ENCODE measurements around the gene TMEM200B. TPM values are rescaled to one million over a fixed set of nuclear protein-coding genes. Genes with fewer than 3 reads are reported as not detected.

Gene TMEM200B
- total and polyA plus RNA-seq, 4 donors = 1.9 to 10.5 (median 4.7) TPM

- Histone ChIP-seq H3K36me3 (ENCODE audit: control insufficient read depth in 4 of 4, insufficient read depth in 4 of 4, low read length in 4 of 4) (peaks cover 12 to 30% (median 21%) of the 10 kb centered on the region in 4 donors), H3K27ac (ENCODE audit: low read depth in 1 of 2, low read length in 1 of 2) (no peak overlapping the region), H3K4me1 (ENCODE audit: control insufficient read depth in 5 of 5, insufficient read depth in 5 of 5, low read length in 5 of 5) (peaks cover 0 to 8% (median 0%) of the 10 kb centered on the region in 5 donors), H3K9me3 (ENCODE audit: control insufficient read depth in 4 of 4, insufficient read depth in 3 of 4, low read length in 3 of 4) (no peaks in the 10 kb centered on the region), H3K9ac (ENCODE audit: insufficient read depth in 1 of 2, low read length in 2 of 2) (no peak overlapping the region), H3K4me3 (no peak overlapping the region), H3K27me3 (ENCODE audit: control insufficient read depth in 3 of 3, insufficient read depth in 3 of 3, low read length in 2 of 3) (no peaks in the 10 kb centered on the region)
- DNase-seq (no peak), ATAC-seq (ENCODE audit: insufficient read depth, low FRiP score) (no peak)
- no peak for TF ChIP-seq CTCF (IDR thresholded peaks at IDR 0.05; ENCODE audit: control extremely low read depth, extremely low read depth)
- 95 to 96% methylated on average over 4 of the region's 4 CpGs for WGBS, 2 donors
These were observed 40.9 kb upstream of the TMEM200B start for GRCh38 chr1:29164588-29164987.

- no peak overlapping the region for H3K4me3 ChIP-seq
- H3K9me3 ChIP-seq (ENCODE audit: control insufficient read depth in 4 of 4, insufficient read depth in 3 of 4, low read length in 3 of 4) = no peaks in the 10 kb centered on the region
- no peaks in the 10 kb centered on the region for H3K27me3 ChIP-seq (ENCODE audit: control insufficient read depth in 3 of 3, insufficient read depth in 3 of 3, low read length in 2 of 3)
- H3K36me3 ChIP-seq (ENCODE audit: control insufficient read depth in 4 of 4, insufficient read depth in 4 of 4, low read length in 4 of 4) = peaks cover 15 to 40% (median 29%) of the 10 kb centered on the region in 4 donors
- H3K27ac ChIP-seq (ENCODE audit: low read depth in 1 of 2, low read length in 1 of 2) = no peak overlapping the region
- TF ChIP-seq CTCF (IDR thresholded peaks at IDR 0.05; ENCODE audit: control extremely low read depth, extremely low read depth) = no peak
- no peak overlapping the region for H3K9ac ChIP-seq (ENCODE audit: insufficient read depth in 1 of 2, low read length in 2 of 2)
- ATAC-seq (ENCODE audit: insufficient read depth, low FRiP score) (no peak), DNase-seq (no peak)
- H3K4me1 ChIP-seq (ENCODE audit: control insufficient read depth in 5 of 5, insufficient read depth in 5 of 5, low read length in 5 of 5) = peaks cover 0 to 8% (median 3%) of the 10 kb centered on the region in 5 donors
- 81 to 88% methylated on average over 9 of the region's 9 CpGs for whole genome bisulfite sequencing, 2 donors
These were observed 38.9 kb upstream of the TMEM200B start for GRCh38 chr1:29162476-29163138.

- peaks cover 4 to 12% (median 7%) of the 10 kb centered on the region in 5 donors for H3K4me1 ChIP-seq (ENCODE audit: control insufficient read depth in 5 of 5, insufficient read depth in 5 of 5, low read length in 5 of 5)
- no peak for DNase-seq
- ATAC-seq (ENCODE audit: insufficient read depth, low FRiP score) = no peak
- no peak overlapping the region for H3K27ac ChIP-seq (ENCODE audit: low read depth in 1 of 2, low read length in 1 of 2)
- 46 to 48% methylated on average over 4 of the region's 4 CpGs for WGBS, 2 donors
- no peak for TF ChIP-seq CTCF (IDR thresholded peaks at IDR 0.05; ENCODE audit: control extremely low read depth, extremely low read depth)
- H3K27me3 ChIP-seq (ENCODE audit: control insufficient read depth in 3 of 3, insufficient read depth in 3 of 3, low read length in 2 of 3) = no peaks in the 10 kb centered on the region
- H3K9me3 ChIP-seq (ENCODE audit: control insufficient read depth in 4 of 4, insufficient read depth in 3 of 4, low read length in 3 of 4) = no peaks in the 10 kb centered on the region
- no peak overlapping the region for H3K4me3 ChIP-seq
- H3K36me3 ChIP-seq (ENCODE audit: control insufficient read depth in 4 of 4, insufficient read depth in 4 of 4, low read length in 4 of 4) = peaks cover 15 to 42% (median 31%) of the 10 kb centered on the region in 4 donors
- no peak overlapping the region for H3K9ac ChIP-seq (ENCODE audit: insufficient read depth in 1 of 2, low read length in 2 of 2)
These were observed 38.3 kb upstream of the TMEM200B start for GRCh38 chr1:29162025-29162424.
